GM10248 (cell line): ENCODE measurements around the gene TTC23.

Source experiments
- CTCF ChIA-PET: fragments of 300-600 bp; sonication (Branson Sonifier 250); formaldehyde crosslinking; extraction: SDS; loops from one replicate; lab custom pipeline; 2021; ENCODE audit warnings: antibody characterized with exemption; lab: Yijun Ruan, JAX
- POLR2A ChIA-PET: fragments of 350-650 bp; sonication (Branson Sonifier 250); formaldehyde crosslinking; extraction: SDS; loops from one replicate; lab custom pipeline; 2020; ENCODE audit warnings: antibody characterized with exemption; lab: Yijun Ruan, JAX
- DNase-seq: peaks from one replicate; pipeline ENCODE4 v3.0.0; 2012; ENCODE audit errors: extremely low spot score
- TF ChIP-seq, protein P1 (sequence below): IDR thresholded peaks from 2 replicates; pipeline ENCODE4 v1.5.1; 2012; ENCODE audit warnings: mild to moderate bottlenecking, low read depth; ENCODE audit errors: extremely low read depth, missing control alignments, control extremely low read depth

Gene TTC23

DNA sequence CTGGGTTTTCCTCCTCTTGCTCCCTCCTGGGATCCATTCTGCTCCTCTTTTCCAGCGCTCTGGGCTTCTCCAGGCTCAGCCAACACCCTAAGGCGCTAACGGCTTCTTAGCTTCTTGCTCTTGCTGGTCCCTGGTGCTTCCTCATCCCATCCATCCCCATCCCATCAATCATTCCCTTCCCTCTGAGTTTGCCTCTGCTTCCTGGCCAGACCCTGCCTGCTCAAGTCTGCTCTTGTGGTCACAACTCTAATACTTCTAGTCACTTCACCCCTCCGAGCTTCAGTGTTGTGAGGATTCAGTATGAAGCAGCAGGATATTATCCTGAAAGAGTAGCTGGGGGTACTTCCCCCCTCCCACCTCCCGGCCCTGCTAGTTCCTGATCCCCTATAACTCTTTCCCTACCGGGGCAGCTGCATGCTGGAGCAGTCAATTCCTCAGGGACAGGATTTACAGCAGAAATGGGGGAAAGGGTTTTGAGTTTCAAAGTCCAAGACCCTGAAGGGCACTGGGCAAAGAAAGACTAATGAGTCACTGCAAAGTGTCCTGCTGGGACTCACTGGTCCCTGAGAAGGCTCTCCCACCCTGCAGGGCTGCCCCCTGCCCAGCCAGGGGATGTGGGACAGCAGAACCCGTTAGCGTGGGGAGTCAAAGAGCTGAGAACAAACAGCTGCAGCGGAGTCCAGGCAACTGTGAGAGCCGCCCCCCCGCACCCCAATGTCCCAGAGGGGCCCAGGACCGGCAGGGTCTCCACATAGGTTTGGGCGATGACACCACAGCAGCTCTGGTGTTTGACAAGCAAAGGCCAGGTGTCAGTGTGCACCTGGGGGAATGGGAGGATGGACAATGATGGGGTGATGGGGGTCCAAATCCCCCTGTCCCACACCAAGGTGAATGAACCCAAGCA lies 146.8 kb downstream of the TTC23 start:
- ChIA-PET POLR2A (no interaction called here), CTCF (interaction anchor here (0.7 to 4.6 kb wide), 13 partner anchors 9 to 653 kb away, joined by 3 to 57 read pairs (median 11); no protein-coding TSS in a partner anchor)
- DNase-seq: no peak
- TF ChIP-seq, protein P1, sequence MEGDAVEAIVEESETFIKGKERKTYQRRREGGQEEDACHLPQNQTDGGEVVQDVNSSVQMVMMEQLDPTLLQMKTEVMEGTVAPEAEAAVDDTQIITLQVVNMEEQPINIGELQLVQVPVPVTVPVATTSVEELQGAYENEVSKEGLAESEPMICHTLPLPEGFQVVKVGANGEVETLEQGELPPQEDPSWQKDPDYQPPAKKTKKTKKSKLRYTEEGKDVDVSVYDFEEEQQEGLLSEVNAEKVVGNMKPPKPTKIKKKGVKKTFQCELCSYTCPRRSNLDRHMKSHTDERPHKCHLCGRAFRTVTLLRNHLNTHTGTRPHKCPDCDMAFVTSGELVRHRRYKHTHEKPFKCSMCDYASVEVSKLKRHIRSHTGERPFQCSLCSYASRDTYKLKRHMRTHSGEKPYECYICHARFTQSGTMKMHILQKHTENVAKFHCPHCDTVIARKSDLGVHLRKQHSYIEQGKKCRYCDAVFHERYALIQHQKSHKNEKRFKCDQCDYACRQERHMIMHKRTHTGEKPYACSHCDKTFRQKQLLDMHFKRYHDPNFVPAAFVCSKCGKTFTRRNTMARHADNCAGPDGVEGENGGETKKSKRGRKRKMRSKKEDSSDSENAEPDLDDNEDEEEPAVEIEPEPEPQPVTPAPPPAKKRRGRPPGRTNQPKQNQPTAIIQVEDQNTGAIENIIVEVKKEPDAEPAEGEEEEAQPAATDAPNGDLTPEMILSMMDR: no peak

DNA sequence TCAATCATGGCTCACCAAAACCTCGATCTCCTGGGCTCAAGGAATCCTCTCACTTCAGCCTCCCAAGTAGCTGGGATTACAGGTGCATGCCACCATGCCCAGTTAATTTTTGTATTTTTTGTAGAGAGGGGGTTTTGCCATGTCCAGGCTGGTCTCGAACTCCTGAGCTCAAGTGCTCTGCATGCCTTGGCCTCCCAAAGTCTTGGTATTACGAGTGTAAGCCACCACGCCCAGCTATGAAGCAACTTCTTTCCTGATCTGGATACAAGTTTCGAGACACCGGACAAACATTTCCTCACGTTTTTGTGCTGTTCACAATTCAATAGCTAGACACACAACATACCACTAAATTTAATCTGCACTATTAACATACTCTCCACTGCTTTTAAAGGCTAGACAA lies 147.9 kb downstream of the TTC23 start:
- CTCF ChIA-PET: interaction anchor here (0.9 to 4.6 kb wide), 23 partner anchors 10 to 690 kb away, joined by 3 to 57 read pairs (median 5); partner anchors contain the start of gene LYSMD4

DNA sequence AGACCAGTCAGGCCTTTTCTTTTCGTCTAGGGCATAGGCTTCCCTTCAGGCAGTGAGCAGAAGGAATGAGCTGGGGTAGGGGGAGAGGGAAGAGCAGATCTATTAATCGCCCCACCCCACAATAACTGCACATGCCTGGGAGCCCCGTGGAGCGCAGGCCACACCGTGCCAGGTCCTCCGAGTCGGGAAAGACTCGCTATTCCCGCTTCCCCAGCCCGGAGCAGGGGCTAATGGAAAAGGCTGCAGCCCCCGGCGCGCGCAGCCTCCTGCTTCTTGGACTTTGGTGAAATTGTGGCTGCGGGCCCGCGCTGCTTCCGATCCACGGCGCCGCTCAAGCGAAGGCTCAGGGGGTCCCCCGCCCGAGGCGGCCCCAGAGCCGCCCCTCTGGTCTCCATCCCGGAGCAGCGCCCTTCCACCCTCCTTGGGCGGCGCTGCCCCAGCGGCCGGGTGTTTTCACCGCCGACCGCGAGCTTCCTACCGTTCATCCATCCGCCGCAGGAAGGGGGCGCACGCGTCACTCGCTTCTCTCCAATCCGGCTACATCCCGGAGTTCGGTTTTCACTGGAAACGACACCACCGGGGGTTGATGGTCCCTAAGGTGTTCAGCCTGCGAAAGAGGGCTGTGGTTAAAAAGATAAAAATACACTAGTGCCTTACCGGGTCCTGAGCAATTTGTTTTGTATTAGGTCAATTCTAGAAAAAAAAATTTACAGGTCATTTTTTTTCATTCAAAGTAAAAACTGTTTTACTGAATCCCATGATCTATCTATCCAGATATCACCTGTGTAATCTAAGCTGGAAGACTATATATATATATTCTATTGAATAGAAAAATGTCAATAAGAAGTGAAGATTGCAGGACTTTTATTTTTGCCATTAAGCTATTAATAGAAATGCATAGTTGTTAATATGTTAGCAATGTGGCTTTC lies 148.9 kb downstream of the TTC23 start:
- POLR2A ChIA-PET: interaction anchor here (0.6 kb wide), 1 partner anchor 670 kb away, joined by 4 read pairs; no protein-coding TSS in a partner anchor
- CTCF ChIA-PET: interaction anchor here (0.6 to 4.6 kb wide), 28 partner anchors 10 to 691 kb away, joined by 3 to 57 read pairs (median 4); partner anchors contain the start of gene LYSMD4
- TF ChIP-seq, protein P1: peak; percentile 74
- peak; percentile 69 for DNase-seq

More for the DNA sequence above, 147.9 kb downstream of the TTC23 start:
- TF ChIP-seq, protein P1: no peak
- POLR2A ChIA-PET: no interaction called here
- no peak for DNase-seq

- no peak for DNase-seq
- ChIA-PET CTCF (interaction anchor here (1.1 to 4.6 kb wide), 11 partner anchors 9 to 605 kb away, joined by 3 to 33 read pairs (median 12); no protein-coding TSS in a partner anchor), POLR2A (no interaction called here)
- TF ChIP-seq, protein P1: no peak
Measured at GRCh38 chr15:99099661-99100060, 149.7 kb downstream of the TTC23 start.

DNA sequence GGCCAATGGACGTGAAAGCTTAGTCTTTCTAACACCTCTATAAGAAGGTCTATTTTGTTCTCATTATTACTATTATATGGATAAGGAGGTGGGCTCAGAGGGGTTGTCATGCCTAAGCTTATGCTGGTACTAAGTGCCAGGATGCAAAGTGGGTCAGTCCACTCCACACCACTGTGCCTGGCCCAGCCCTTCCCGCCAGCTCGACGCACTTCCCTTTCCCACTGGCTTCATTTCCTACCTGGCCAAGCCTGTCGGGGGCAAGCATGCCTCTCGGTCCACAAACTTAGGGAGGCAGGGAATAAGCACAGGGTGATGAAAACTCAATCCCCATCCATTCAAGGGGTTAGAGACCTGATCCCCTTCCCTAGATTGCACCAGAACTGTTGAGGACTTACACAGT lies 150.4 kb downstream of the TTC23 start:
- CTCF ChIA-PET: interaction anchor here (0.6 to 4.6 kb wide), 9 partner anchors 9 to 117 kb away, joined by 3 to 33 read pairs (median 7); no protein-coding TSS in a partner anchor

More for the DNA sequence above, 150.4 kb downstream of the TTC23 start:
- TF ChIP-seq, protein P1: no peak
- DNase-seq: no peak
- POLR2A ChIA-PET: no interaction called here
